ENCODE data around the gene STRC. TPM values are rescaled to one million over a fixed set of nuclear protein-coding genes. Genes with fewer than 3 reads are reported as not detected.

Gene STRC
- not detected in 2 replicates for total RNA-seq

GRCh38 chr15:43618700-43619099 is at the start of gene STRC:
Gene STRC (minus strand): TSS chr15:43618800. CDS start chr15:43618722, 78 bp downstream.

GRCh38 chr15:43648649-43649429 is 30.2 kb upstream of the STRC start, which contains the start of gene CATSPER2:
Gene CATSPER2 (minus strand): TSS chr15:43648844. CDS start chr15:43648061, 783 bp downstream.

GRCh38 chr15:43593328-43594190 is 25.0 kb downstream of the STRC start, which contains the start of gene CKMT1B:
Gene CKMT1B (plus strand): TSS chr15:43594027. CDS start chr15:43594219, 192 bp downstream.

GRCh38 chr15:43589778-43590466 is 28.7 kb downstream of the STRC start, which contains the start of gene PPIP5K1:
Gene PPIP5K1 (minus strand): TSS chr15:43590208. CDS start chr15:43584504, 5,704 bp downstream.

Small RNAs within 50 kb of the gene (small RNA-seq; reads per million reads assigned to genes)
- gene PDIA3P2 (not detected), gene RNU6-554P (not detected), gene RNU6-610P (not detected)

Other genes with a start within 250 kb of the STRC start
- gene ZSCAN29, start 247.8 kb downstream of the STRC start, total RNA-seq: 19.3 and 21.6 TPM in 2 replicates
- 8.8 and 16.1 TPM in 2 replicates for gene TUBGCP4, start 247.7 kb downstream of the STRC start, total RNA-seq
- 50.3 and 60.4 TPM in 2 replicates for gene TP53BP1, start 125.6 kb downstream of the STRC start, total RNA-seq
- gene MAP1A, start 101.2 kb downstream of the STRC start, total RNA-seq: 0.65 and 0.76 TPM in 2 replicates
- gene PPIP5K1, start 28.6 kb downstream of the STRC start, total RNA-seq: 39.2 and 64.1 TPM in 2 replicates
- not detected in 2 replicates for gene CKMT1B, start 24.8 kb downstream of the STRC start, total RNA-seq
- gene CATSPER2, start 30.0 kb upstream of the STRC start, total RNA-seq: 0.48 and 1.6 TPM in 2 replicates
- gene CKMT1A, start 75.1 kb upstream of the STRC start, total RNA-seq: not detected in 2 replicates
- gene PDIA3, start 127.6 kb upstream of the STRC start, total RNA-seq: 192 and 220 TPM in 2 replicates
- 1.5 and 3.6 TPM in 2 replicates for gene ELL3, start 158.2 kb upstream of the STRC start, total RNA-seq
- gene SERF2, start 173.5 kb upstream of the STRC start, total RNA-seq: 444 and 550 TPM in 2 replicates
- gene SERINC4, start 181.4 kb upstream of the STRC start, total RNA-seq: under 0.01 TPM in 1 of 2 replicates, not detected in the other
- gene HYPK, start 181.8 kb upstream of the STRC start, total RNA-seq: 3.6 and 5.0 TPM in 2 replicates
- gene MFAP1, start 205.9 kb upstream of the STRC start, total RNA-seq: 18.0 and 21.0 TPM in 2 replicates
- gene WDR76, start 208.2 kb upstream of the STRC start, total RNA-seq: 10.1 and 28.7 TPM in 2 replicates